ENCODE measurements around the gene NAXD. TPM values are rescaled to one million over a fixed set of nuclear protein-coding genes. Genes with fewer than 3 reads are reported as not detected.

Gene NAXD
- polyA plus RNA-seq, 1 donor from 2014 or later: 58.1 TPM

DNA sequence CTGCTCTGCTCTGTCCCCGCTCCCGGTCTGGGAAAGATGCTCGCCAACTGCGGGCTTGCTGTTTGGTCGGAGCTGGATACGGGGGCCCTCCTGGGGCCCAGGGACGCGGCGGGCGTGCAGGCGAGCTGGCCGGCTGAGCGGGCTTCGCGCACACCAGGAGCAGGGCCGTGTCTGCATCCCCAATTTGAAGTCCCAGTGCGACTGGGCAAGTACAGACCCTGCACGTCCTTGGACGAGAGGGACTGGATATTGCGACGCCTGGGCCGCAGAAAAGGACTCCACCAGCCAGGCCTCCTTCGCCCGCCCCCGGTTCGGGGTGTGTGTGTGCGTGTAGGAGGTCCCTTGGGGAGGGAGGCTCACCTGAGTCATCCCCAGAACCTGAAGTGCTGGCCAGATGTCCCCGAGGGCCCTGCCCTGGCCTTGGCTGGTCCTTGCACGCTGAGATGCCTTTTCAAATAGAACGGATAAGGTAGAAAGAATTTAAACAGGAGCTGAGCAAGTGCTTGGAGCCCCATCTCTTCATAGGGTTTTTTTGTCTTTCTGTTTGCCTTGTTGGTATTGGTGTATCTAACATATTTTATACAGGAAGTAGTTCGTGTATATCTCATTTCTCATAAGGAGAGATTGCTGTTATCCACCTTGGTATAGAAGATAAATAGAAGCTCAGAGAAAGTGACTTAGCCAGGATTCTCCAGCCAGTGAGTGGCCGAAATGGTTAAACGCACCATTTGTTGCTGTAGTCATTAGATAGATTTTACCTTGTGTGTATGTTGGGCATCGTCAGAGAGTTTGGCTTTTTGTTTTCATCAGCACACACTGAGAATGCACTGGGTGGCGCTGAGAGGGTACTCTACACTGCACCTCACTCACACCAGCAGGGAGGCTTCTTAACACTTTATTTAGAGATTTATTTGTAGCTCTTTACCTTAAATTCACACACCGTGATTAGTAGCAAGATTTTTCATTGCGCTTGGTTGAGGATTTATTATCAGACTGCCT is 1.1 kb downstream of the NAXD start:
- Histone ChIP-seq H3K27me3 (ENCODE audit: insufficient read depth, low read depth, low read length) (no peaks in the 10 kb centered on the region), H3K4me2 (ENCODE audit: low read length) (peak overlapping the region; percentile 80), H3K27ac (ENCODE audit: low read length) (peak overlapping the region; percentile 65), H3K79me2 (replicated peaks; ENCODE audit: insufficient read depth, low read length) (peaks cover 48% of the 10 kb centered on the region), H3K9me3 (ENCODE audit: low read length) (no peaks in the 10 kb centered on the region), H3K4me3 (ENCODE audit: low read length) (peak overlapping the region; percentile 93), H3K9me2 (ENCODE audit: insufficient read depth, low read length) (no peaks in the 10 kb centered on the region), H2AFZ (ENCODE audit: low read depth, low read length) (no peak overlapping the region), H3K9ac (ENCODE audit: low read length) (peak overlapping the region; percentile 79), H3F3A (ENCODE audit: insufficient read depth, low read length, poor library complexity, severe bottlenecking) (no peaks in the 10 kb centered on the region), H4K20me1 (ENCODE audit: insufficient read depth) (no peaks in the 10 kb centered on the region), H3K36me3 (ENCODE audit: insufficient read depth, low read length) (no peaks in the 10 kb centered on the region)
- TF ChIP-seq EP300 (conservative IDR thresholded peaks at IDR 0.05; ENCODE audit: poor library complexity, severe bottlenecking): no peak

GRCh38 chr13:110617321-110618072 is 2.2 kb downstream of the NAXD start:
- Histone ChIP-seq H3K27ac (ENCODE audit: low read length) (no peak overlapping the region), H4K20me1 (ENCODE audit: insufficient read depth) (no peaks in the 10 kb centered on the region), H3K79me2 (replicated peaks; ENCODE audit: insufficient read depth, low read length) (peaks cover 48% of the 10 kb centered on the region), H3K9me2 (ENCODE audit: insufficient read depth, low read length) (no peaks in the 10 kb centered on the region), H3F3A (ENCODE audit: insufficient read depth, low read length, poor library complexity, severe bottlenecking) (no peaks in the 10 kb centered on the region), H3K4me3 (ENCODE audit: low read length) (peak overlapping the region; percentile 93), H3K9ac (ENCODE audit: low read length) (no peak overlapping the region), H3K36me3 (ENCODE audit: insufficient read depth, low read length) (no peaks in the 10 kb centered on the region), H2AFZ (ENCODE audit: low read depth, low read length) (no peak overlapping the region), H3K4me2 (ENCODE audit: low read length) (no peak overlapping the region), H3K9me3 (ENCODE audit: low read length) (no peaks in the 10 kb centered on the region), H3K27me3 (ENCODE audit: insufficient read depth, low read depth, low read length) (no peaks in the 10 kb centered on the region)
- TF ChIP-seq EZH2 (IDR thresholded peaks at IDR 0.05; ENCODE audit: borderline replicate concordance, insufficient read depth, low read length, poor library complexity, severe bottlenecking): no peak
- no peak for TF ChIP-seq RAD21 (conservative IDR thresholded peaks at IDR 0.05)
- TF ChIP-seq EP300 (conservative IDR thresholded peaks at IDR 0.05; ENCODE audit: poor library complexity, severe bottlenecking): no peak
- TF ChIP-seq TAF1 (IDR thresholded peaks at IDR 0.05; ENCODE audit: low read depth): no peak
- no peak for TF ChIP-seq MXI1 (conservative IDR thresholded peaks at IDR 0.05; ENCODE audit: poor library complexity, severe bottlenecking)
- TF ChIP-seq, protein P1, sequence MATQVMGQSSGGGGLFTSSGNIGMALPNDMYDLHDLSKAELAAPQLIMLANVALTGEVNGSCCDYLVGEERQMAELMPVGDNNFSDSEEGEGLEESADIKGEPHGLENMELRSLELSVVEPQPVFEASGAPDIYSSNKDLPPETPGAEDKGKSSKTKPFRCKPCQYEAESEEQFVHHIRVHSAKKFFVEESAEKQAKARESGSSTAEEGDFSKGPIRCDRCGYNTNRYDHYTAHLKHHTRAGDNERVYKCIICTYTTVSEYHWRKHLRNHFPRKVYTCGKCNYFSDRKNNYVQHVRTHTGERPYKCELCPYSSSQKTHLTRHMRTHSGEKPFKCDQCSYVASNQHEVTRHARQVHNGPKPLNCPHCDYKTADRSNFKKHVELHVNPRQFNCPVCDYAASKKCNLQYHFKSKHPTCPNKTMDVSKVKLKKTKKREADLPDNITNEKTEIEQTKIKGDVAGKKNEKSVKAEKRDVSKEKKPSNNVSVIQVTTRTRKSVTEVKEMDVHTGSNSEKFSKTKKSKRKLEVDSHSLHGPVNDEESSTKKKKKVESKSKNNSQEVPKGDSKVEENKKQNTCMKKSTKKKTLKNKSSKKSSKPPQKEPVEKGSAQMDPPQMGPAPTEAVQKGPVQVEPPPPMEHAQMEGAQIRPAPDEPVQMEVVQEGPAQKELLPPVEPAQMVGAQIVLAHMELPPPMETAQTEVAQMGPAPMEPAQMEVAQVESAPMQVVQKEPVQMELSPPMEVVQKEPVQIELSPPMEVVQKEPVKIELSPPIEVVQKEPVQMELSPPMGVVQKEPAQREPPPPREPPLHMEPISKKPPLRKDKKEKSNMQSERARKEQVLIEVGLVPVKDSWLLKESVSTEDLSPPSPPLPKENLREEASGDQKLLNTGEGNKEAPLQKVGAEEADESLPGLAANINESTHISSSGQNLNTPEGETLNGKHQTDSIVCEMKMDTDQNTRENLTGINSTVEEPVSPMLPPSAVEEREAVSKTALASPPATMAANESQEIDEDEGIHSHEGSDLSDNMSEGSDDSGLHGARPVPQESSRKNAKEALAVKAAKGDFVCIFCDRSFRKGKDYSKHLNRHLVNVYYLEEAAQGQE (IDR thresholded peaks at IDR 0.05; ENCODE audit: borderline replicate concordance): no peak

- Histone ChIP-seq H3K36me3 (ENCODE audit: insufficient read depth, low read length) (no peaks in the 10 kb centered on the region), H3K9me2 (ENCODE audit: insufficient read depth, low read length) (no peaks in the 10 kb centered on the region), H3K9ac (ENCODE audit: low read length) (no peak overlapping the region), H3K79me2 (replicated peaks; ENCODE audit: insufficient read depth, low read length) (peaks cover 48% of the 10 kb centered on the region), H3K4me2 (ENCODE audit: low read length) (no peak overlapping the region), H3K4me3 (ENCODE audit: low read length) (no peak overlapping the region), H4K20me1 (ENCODE audit: insufficient read depth) (no peaks in the 10 kb centered on the region), H3K9me3 (ENCODE audit: low read length) (no peaks in the 10 kb centered on the region), H3F3A (ENCODE audit: insufficient read depth, low read length, poor library complexity, severe bottlenecking) (no peaks in the 10 kb centered on the region), H2AFZ (ENCODE audit: low read depth, low read length) (no peak overlapping the region), H3K27ac (ENCODE audit: low read length) (no peak overlapping the region), H3K27me3 (ENCODE audit: insufficient read depth, low read depth, low read length) (no peaks in the 10 kb centered on the region)
- TF ChIP-seq RAD21 (conservative IDR thresholded peaks at IDR 0.05): no peak
- TF ChIP-seq POLR2AphosphoS5 (IDR thresholded peaks at IDR 0.05): no peak
- no peak for TF ChIP-seq SMC3 (conservative IDR thresholded peaks at IDR 0.05; ENCODE audit: poor library complexity)
- TF ChIP-seq EZH2 (IDR thresholded peaks at IDR 0.05; ENCODE audit: borderline replicate concordance, insufficient read depth, low read length, poor library complexity, severe bottlenecking): no peak
- no peak for TF ChIP-seq TAF1 (IDR thresholded peaks at IDR 0.05; ENCODE audit: low read depth)
- TF ChIP-seq, protein P1 (IDR thresholded peaks at IDR 0.05; ENCODE audit: borderline replicate concordance): no peak
Measured at GRCh38 chr13:110618167-110618566, 2.8 kb downstream of the NAXD start.

All from neural cell (in vitro differentiated cells).